HG02798 (cell line): ENCODE results near the gene SPTBN5.

Source experiments
- ATAC-seq: cut with Tn5 transposase; IDR thresholded peaks from one replicate; pipeline ENCODE4 v1.9.1; 2021; ENCODE audit warnings: mild to moderate bottlenecking; ENCODE audit not compliant: unreplicated experiment, poor library complexity

The SPTBN5 gene

DNA sequence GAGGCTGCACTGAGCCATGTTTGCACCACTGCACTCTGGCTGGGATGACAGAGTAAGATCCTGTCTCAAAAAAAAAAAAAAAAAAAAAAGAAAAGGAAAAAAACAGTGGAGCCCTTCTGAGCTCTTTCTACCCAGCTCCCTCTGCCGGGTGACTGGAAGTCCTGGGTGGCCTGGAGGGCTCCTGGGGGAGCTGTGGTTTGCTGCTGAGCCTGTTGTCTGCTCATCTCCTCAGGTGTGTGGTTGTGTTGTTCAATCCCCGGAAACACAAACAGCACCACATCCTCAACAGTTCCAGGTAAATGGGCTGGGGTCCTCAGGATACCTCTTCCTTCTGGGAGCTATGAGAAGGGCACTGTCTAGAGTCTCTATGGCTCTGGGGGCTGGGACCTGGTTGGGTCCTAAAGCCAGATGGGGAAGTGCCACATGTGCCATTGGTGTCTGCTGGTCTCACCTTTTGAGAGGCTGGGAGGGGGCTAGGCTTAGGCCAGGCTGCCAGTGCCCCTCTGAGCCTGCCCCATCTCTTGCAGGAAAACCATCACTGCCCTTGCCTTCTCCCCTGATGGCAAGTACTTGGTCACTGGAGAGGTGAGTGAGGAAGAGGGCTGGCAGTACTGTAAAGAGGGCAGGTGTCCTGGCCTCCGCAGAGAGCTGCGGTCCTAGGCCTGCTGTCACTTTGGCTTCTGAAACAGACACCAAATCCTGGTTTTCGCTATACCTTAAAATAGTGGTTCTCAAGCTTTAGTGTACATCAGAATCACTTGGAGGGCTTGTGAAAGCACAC lies 83.0 kb downstream of the SPTBN5 start:
- ATAC-seq = no peak

- no peak for ATAC-seq
Measured at GRCh38 chr15:41809526-41810220, 84.2 kb downstream of the SPTBN5 start.

DNA sequence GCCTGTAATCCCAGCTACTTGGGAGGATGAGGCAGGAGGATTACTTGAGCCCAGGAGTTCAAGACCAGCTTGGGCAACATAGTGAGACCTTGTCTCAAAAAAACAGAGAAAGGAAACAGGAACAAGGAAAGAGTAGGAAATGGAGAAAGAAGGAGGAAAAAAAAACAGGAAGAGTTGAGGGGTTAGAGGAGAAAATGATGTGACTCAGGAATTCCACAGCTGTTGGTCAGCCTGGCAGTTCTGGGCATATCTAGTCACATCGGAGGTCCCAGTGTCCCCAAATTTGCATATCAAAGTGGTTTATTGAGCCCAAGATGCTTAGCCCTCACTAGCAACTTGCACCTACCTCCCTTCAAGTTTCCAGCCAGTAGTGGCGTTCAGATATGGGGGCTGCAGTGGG lies 84.7 kb downstream of the SPTBN5 start:
- ATAC-seq = no peak

GRCh38 chr15:41806291-41807181 lies 87.3 kb downstream of the SPTBN5 start:
- no peak for ATAC-seq

- ATAC-seq = no peak
Measured at GRCh38 chr15:41805711-41806110, 88.1 kb downstream of the SPTBN5 start.

- ATAC-seq = no peak
Measured at GRCh38 chr15:41804916-41805666, 88.8 kb downstream of the SPTBN5 start.

DNA sequence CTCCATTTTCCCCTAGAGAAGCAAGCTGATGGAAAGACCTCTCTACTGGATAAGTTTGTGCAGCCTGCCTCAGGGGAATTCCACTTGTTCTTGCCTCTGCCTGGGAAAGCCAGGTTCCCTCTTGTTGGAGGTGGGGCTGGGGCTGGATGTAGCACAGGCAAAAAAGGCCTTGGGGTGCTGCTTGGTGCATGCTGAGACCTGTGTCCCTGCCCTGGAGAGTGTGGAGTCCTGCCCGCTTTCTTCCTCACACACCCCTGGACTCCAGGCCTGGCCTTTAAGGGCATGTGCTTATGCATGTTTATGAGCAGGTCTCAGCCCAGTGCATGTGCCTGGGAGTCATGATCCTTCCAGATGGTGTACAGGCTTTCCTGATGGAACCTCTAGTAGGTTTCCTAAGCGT lies 89.5 kb downstream of the SPTBN5 start:
- ATAC-seq = no peak

GRCh38 chr15:41801850-41802455 lies 91.9 kb downstream of the SPTBN5 start:
- no peak for ATAC-seq

- ATAC-seq = no peak
Measured at GRCh38 chr15:41801185-41801584, 92.7 kb downstream of the SPTBN5 start.

GRCh38 chr15:41799488-41799805 lies 94.4 kb downstream of the SPTBN5 start:
- no peak for ATAC-seq

DNA sequence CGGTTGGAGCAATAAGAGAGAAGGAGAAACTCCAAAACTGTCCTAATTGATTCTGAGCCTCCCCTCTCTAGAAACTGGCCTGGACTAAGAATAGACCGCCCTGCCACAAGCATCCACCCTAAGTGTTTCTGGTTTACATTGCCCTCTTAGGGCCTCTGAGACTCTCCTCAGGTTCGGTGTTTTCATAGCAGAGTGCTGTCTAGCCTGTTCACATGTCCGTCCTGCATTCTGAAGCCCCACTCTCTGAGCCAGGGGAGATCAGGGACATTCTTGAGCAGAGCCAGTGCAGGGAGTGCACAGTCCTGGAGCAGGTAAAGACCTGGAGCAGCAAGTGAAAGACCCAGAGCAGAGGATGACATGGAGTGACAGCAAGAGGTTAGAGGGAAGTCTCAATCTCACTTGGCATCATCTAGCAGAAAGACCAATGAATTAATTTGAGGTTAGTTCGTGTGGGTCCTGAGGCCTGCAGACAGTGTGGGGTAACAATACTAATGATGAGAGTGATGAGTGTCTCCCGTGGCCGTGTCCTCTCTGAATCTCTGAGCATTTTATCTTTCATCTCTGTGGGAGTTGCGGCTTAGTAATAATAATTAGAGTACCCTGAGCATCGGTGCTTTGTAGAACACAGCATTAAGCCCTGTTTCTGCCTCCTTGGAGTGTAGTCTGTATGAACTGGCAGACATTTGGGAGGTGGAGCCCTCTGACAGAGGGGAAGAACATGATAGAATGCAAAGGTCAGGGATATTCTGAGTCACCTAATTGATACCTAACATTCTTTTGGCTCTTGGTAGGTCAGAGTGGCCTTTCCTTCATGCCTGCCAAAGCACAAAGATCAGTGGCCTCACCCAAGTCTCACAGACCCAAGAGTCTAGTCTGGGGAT lies 95.0 kb downstream of the SPTBN5 start:
- ATAC-seq = no peak
